ENCODE measurements around the gene AGAP1. TPM values are rescaled to one million over a fixed set of nuclear protein-coding genes. Genes with fewer than 3 reads are reported as not detected.
A peak's percentile ranks its signal among the peaks of the same experiment; 100 is the strongest.

The AGAP1 gene
- total RNA-seq, 1 donor from 2014 or later = 39.0 TPM

- no peak for DNase-seq (ENCODE audit: low spot score)
- Mint-ChIP-seq H3K27me3 (ENCODE audit: low read depth) (no peaks in the 10 kb centered on the region), H3K36me3 (ENCODE audit: low read depth) (peaks cover 26% of the 10 kb centered on the region), H3K4me1 (ENCODE audit: low read depth) (peaks cover 10% of the 10 kb centered on the region), H3K4me3 (ENCODE audit: unreplicated experiment) (no peak overlapping the region), H3K27ac (ENCODE audit: unreplicated experiment) (no peak overlapping the region), H3K9me3 (ENCODE audit: low read depth) (peaks cover 8% of the 10 kb centered on the region)
- TF ChIP-seq CTCF (IDR thresholded peaks at IDR 0.05) = no peak
Measured at GRCh38 chr2:235934059-235934773, 440.4 kb downstream of the AGAP1 start.

DNA sequence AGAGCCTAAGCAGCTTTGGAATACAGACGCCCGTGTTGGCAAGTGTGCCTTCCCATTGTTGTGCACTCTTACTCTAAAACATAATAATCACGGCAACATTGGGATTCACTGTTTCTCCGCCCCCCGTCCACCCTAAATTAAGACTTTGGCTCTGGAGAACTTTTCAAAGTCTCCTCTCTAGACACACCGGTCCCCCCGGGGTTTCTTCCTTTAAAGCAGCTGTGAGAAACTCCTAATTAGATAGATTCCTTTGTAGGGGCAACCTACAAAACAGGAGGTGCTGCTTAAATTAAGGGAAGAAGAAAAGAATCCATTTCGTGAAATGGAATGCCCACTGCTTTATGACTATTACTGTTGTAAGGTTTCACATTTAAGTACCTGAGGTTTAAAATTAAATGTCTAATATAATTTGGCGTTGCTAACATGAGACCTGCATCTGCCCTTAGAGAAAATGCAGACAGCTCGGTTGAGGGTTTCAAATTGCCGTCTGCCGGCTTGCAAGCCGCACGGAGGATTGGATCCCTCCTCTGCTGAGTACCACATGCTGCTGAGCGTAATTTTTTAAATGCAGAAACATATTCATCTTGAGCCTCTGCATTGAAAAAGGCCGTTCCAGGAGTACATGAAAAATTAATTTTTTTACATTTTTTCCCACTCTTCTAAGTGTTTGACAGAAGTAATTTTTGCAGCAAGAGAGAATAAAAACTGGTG, 441.1 kb downstream of the AGAP1 start:
- H3K4me1 Mint-ChIP-seq (ENCODE audit: low read depth) = peaks cover 17% of the 10 kb centered on the region
- no peaks in the 10 kb centered on the region for H3K27me3 Mint-ChIP-seq (ENCODE audit: low read depth)
- H3K36me3 Mint-ChIP-seq (ENCODE audit: low read depth) = peaks cover 31% of the 10 kb centered on the region
- peaks cover 8% of the 10 kb centered on the region for H3K9me3 Mint-ChIP-seq (ENCODE audit: low read depth)
- H3K4me3 Mint-ChIP-seq (ENCODE audit: unreplicated experiment) = no peak overlapping the region
- DNase-seq (ENCODE audit: low spot score) = no peak
- no peak overlapping the region for H3K27ac Mint-ChIP-seq (ENCODE audit: unreplicated experiment)
- TF ChIP-seq CTCF (IDR thresholded peaks at IDR 0.05) = no peak

- peaks cover 25% of the 10 kb centered on the region for H3K4me1 Mint-ChIP-seq (ENCODE audit: low read depth)
- no peak overlapping the region for H3K27ac Mint-ChIP-seq (ENCODE audit: unreplicated experiment)
- peaks cover 8% of the 10 kb centered on the region for H3K9me3 Mint-ChIP-seq (ENCODE audit: low read depth)
- DNase-seq (ENCODE audit: low spot score) = no peak
- H3K27me3 Mint-ChIP-seq (ENCODE audit: low read depth) = no peaks in the 10 kb centered on the region
- no peak for TF ChIP-seq CTCF (IDR thresholded peaks at IDR 0.05)
- H3K4me3 Mint-ChIP-seq (ENCODE audit: unreplicated experiment) = no peak overlapping the region
- peaks cover 28% of the 10 kb centered on the region for H3K36me3 Mint-ChIP-seq (ENCODE audit: low read depth)
Measured at GRCh38 chr2:235935773-235936172, 441.9 kb downstream of the AGAP1 start.

GRCh38 chr2:235936493-235936892, 442.6 kb downstream of the AGAP1 start:
- no peak for DNase-seq (ENCODE audit: low spot score)
- TF ChIP-seq CTCF (IDR thresholded peaks at IDR 0.05) = peak; percentile 76
- Mint-ChIP-seq H3K4me1 (ENCODE audit: low read depth) (peaks cover 31% of the 10 kb centered on the region), H3K9me3 (ENCODE audit: low read depth) (peaks cover 8% of the 10 kb centered on the region), H3K27me3 (ENCODE audit: low read depth) (no peaks in the 10 kb centered on the region), H3K4me3 (ENCODE audit: unreplicated experiment) (no peak overlapping the region), H3K36me3 (ENCODE audit: low read depth) (peaks cover 26% of the 10 kb centered on the region), H3K27ac (ENCODE audit: unreplicated experiment) (no peak overlapping the region)

DNA sequence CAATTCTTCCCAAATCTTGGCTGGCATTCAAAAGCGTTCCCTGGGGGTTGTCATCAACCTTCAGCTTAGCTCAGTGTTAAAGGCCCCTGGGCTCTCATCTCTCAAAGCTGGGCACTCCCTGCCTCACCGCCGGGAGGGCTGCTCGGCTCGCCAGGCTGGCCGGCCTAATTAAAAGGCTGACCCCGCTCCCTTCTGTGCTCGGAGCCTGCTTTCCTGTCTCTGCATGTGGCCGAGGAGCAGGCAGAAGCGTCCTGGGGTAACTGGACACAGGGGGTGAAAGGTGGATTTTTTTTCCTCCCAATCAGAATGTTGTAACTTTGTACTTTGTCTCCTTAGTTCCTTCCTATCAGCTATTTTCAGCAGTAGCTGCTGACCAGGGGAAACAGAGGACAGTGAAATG, 443.2 kb downstream of the AGAP1 start:
- peaks cover 26% of the 10 kb centered on the region for H3K36me3 Mint-ChIP-seq (ENCODE audit: low read depth)
- H3K27me3 Mint-ChIP-seq (ENCODE audit: low read depth) = no peaks in the 10 kb centered on the region
- peaks cover 8% of the 10 kb centered on the region for H3K9me3 Mint-ChIP-seq (ENCODE audit: low read depth)
- DNase-seq (ENCODE audit: low spot score) = no peak
- H3K4me1 Mint-ChIP-seq (ENCODE audit: low read depth) = peaks cover 31% of the 10 kb centered on the region
- TF ChIP-seq CTCF (IDR thresholded peaks at IDR 0.05) = no peak
- no peak overlapping the region for H3K27ac Mint-ChIP-seq (ENCODE audit: unreplicated experiment)
- no peak overlapping the region for H3K4me3 Mint-ChIP-seq (ENCODE audit: unreplicated experiment)
